Endothelial cell of umbilical vein (primary cell): ENCODE results near the gene MRPS26. TPM values are rescaled to one million over a fixed set of nuclear protein-coding genes. Genes with fewer than 3 reads are reported as not detected.

Source experiments
- polyA plus RNA-seq, 4 experiments: library from polyadenylated mRNA; depleted of rRNA in 3 of 4; stranded (reverse) in 3 of 4; unstranded in 1 of 4; fragments of >200 nt; gene quantifications; 2 replicates each; pipeline versions ENCODE4 v1.2.1 to v1.2.3, GENCODE V29; 2011 to 2012; ENCODE audit warnings: missing spikeins in 1 of 4
- total RNA-seq: library from RNA; stranded (reverse); gene quantifications from 2 replicates; pipeline ENCODE4 v1.2.3, GENCODE V29; 2021

MRPS26 gene
- total and polyA plus RNA-seq, 2 donors (not counting 3 experiments of a cell fraction or from before 2014, with no cell fraction given), result 41.0 to 43.9 TPM

Other genes starting within 250 kb of the MRPS26 start
- 9.3 and 20.3 TPM in 2 replicates for gene CPXM1, start 245.4 kb upstream of the MRPS26 start, total RNA-seq
- 18.9 and 21.3 TPM in 2 replicates for gene CPXM1, start 245.4 kb upstream of the MRPS26 start, polyA plus RNA-seq
- gene C20orf141, start 231.1 kb upstream of the MRPS26 start, total RNA-seq, result not detected in 2 replicates
- not detected in 2 replicates for gene C20orf141, start 231.1 kb upstream of the MRPS26 start, polyA plus RNA-seq
- not detected in 2 replicates for gene TMEM239, start 229.7 kb upstream of the MRPS26 start, total RNA-seq
- not detected in 2 replicates for gene TMEM239, start 229.7 kb upstream of the MRPS26 start, polyA plus RNA-seq
- 18.7 and 20.1 TPM in 2 replicates for gene PCED1A, start 205.4 kb upstream of the MRPS26 start, total RNA-seq
- gene PCED1A, start 205.4 kb upstream of the MRPS26 start, polyA plus RNA-seq, result 32.0 and 37.6 TPM in 2 replicates
- gene VPS16, start 205.3 kb upstream of the MRPS26 start, total RNA-seq, result 35.8 and 42.3 TPM in 2 replicates
- 37.6 and 37.8 TPM in 2 replicates for gene VPS16, start 205.3 kb upstream of the MRPS26 start, polyA plus RNA-seq
- gene PTPRA, start 172.6 kb upstream of the MRPS26 start, total RNA-seq, result 52.2 and 53.4 TPM in 2 replicates
- 37.7 and 43.2 TPM in 2 replicates for gene PTPRA, start 172.6 kb upstream of the MRPS26 start, polyA plus RNA-seq
- gene GNRH2, start 2.4 kb upstream of the MRPS26 start, total RNA-seq, result 1.7 and 1.9 TPM in 2 replicates
- 0.13 TPM in 1 of 2 replicates, not detected in the other for gene GNRH2, start 2.4 kb upstream of the MRPS26 start, polyA plus RNA-seq
- not detected in 2 replicates for gene OXT, start 25.6 kb downstream of the MRPS26 start, total RNA-seq
- not detected in 2 replicates for gene OXT, start 25.6 kb downstream of the MRPS26 start, polyA plus RNA-seq
- not detected in 2 replicates for gene AVP, start 38.7 kb downstream of the MRPS26 start, total RNA-seq
- not detected in 2 replicates for gene AVP, start 38.7 kb downstream of the MRPS26 start, polyA plus RNA-seq
- gene FASTKD5, start 113.8 kb downstream of the MRPS26 start, total RNA-seq, result 15.0 and 15.7 TPM in 2 replicates
- gene FASTKD5, start 113.8 kb downstream of the MRPS26 start, polyA plus RNA-seq, result 8.5 and 10.8 TPM in 2 replicates
- gene UBOX5, start 113.8 kb downstream of the MRPS26 start, total RNA-seq, result 5.1 and 5.8 TPM in 2 replicates
- 3.5 and 4.6 TPM in 2 replicates for gene UBOX5, start 113.8 kb downstream of the MRPS26 start, polyA plus RNA-seq
- 3.6 and 4.5 TPM in 2 replicates for gene LZTS3, start 127.5 kb downstream of the MRPS26 start, total RNA-seq
- gene LZTS3, start 127.5 kb downstream of the MRPS26 start, polyA plus RNA-seq, result 5.7 and 7.3 TPM in 2 replicates
- gene DDRGK1, start 158.6 kb downstream of the MRPS26 start, total RNA-seq, result 52.2 and 54.0 TPM in 2 replicates
- gene DDRGK1, start 158.6 kb downstream of the MRPS26 start, polyA plus RNA-seq, result 41.7 and 48.5 TPM in 2 replicates
- 59.8 and 65.0 TPM in 2 replicates for gene ITPA, start 163.4 kb downstream of the MRPS26 start, total RNA-seq
- gene ITPA, start 163.4 kb downstream of the MRPS26 start, polyA plus RNA-seq, result 43.2 and 50.7 TPM in 2 replicates
- gene SLC4A11, start 193.1 kb downstream of the MRPS26 start, total RNA-seq, result 10.2 and 15.5 TPM in 2 replicates
- gene SLC4A11, start 193.1 kb downstream of the MRPS26 start, polyA plus RNA-seq, result 5.7 and 6.1 TPM in 2 replicates